GM03348 (cell line): ENCODE data around the gene KRT6C.
"Not testable (repeated sequence)": the region's sequence is repeated elsewhere in the genome, so short reads cannot be mapped to it uniquely, and the experiment has no call there.

ENCODE experiments used
- DNase-seq: peaks from one replicate; pipeline ENCODE4 v3.0.0; 2012; ENCODE audit warnings: low spot score

Gene KRT6C

GRCh38 chr12:52454411-52455201 lies 19.0 kb downstream of the KRT6C start:
- DNase-seq = no peak

- no peak for DNase-seq
Measured at GRCh38 chr12:52452101-52452500, 21.5 kb downstream of the KRT6C start, which contains the start of gene KRT6B. Gene KRT6B, minus strand, starts transcription at chr12:52452146. Its CDS starts 68 bp downstream, at chr12:52452078.

- no peak for DNase-seq
Measured at GRCh38 chr12:52448228-52448627, 25.4 kb downstream of the KRT6C start.

- DNase-seq = not testable (repeated sequence)
Measured at GRCh38 chr12:52447196-52447595, 26.4 kb downstream of the KRT6C start.

GRCh38 chr12:52446367-52447045 lies 27.1 kb downstream of the KRT6C start:
- no peak for DNase-seq

GRCh38 chr12:52445876-52446275 lies 27.7 kb downstream of the KRT6C start:
- DNase-seq = no peak

GRCh38 chr12:52444647-52445595 lies 28.7 kb downstream of the KRT6C start:
- DNase-seq = no peak

GRCh38 chr12:52443966-52444365 lies 29.6 kb downstream of the KRT6C start:
- no peak for DNase-seq

GRCh38 chr12:52442600-52443061 lies 31.0 kb downstream of the KRT6C start:
- DNase-seq = peak; percentile 80

GRCh38 chr12:52441320-52441911 lies 32.2 kb downstream of the KRT6C start:
- no peak for DNase-seq

- peak; percentile 59 for DNase-seq
Measured at GRCh38 chr12:52440821-52441319, 32.7 kb downstream of the KRT6C start.

- DNase-seq = no peak
Measured at GRCh38 chr12:52439845-52440244, 33.8 kb downstream of the KRT6C start.

GRCh38 chr12:52439420-52439819 lies 34.2 kb downstream of the KRT6C start:
- DNase-seq = no peak

- no peak for DNase-seq
Measured at GRCh38 chr12:52438305-52439301, 35.0 kb downstream of the KRT6C start.

- no peak for DNase-seq
Measured at GRCh38 chr12:52437508-52437907, 36.1 kb downstream of the KRT6C start.

GRCh38 chr12:52436828-52437474 lies 36.7 kb downstream of the KRT6C start:
- DNase-seq = no peak

- DNase-seq = no peak
Measured at GRCh38 chr12:52436000-52436827, 37.4 kb downstream of the KRT6C start.

GRCh38 chr12:52435659-52435999 lies 38.0 kb downstream of the KRT6C start:
- DNase-seq = no peak
